GM12801 (cell line): ENCODE results near the gene PDLIM7.

Source experiments
- CTCF ChIP-seq: IDR thresholded peaks from one replicate; pipeline ENCODE4 v1.5.1; 2011; ENCODE audit warnings: control low read depth; ENCODE audit not compliant: insufficient read length; ENCODE audit errors: extremely low read depth

The PDLIM7 gene

GRCh38 chr5:177537389-177538361 is 40.3 kb upstream of the PDLIM7 start:
- TF ChIP-seq CTCF = no peak

- no peak for TF ChIP-seq CTCF
These were observed 39.0 kb upstream of the PDLIM7 start for GRCh38 chr5:177536386-177536785.

- TF ChIP-seq CTCF = no peak
These were observed 37.7 kb upstream of the PDLIM7 start for GRCh38 chr5:177535125-177535524.

- no peak for TF ChIP-seq CTCF
These were observed 34.0 kb upstream of the PDLIM7 start for GRCh38 chr5:177531209-177531940.

- no peak for TF ChIP-seq CTCF
These were observed 33.2 kb upstream of the PDLIM7 start for GRCh38 chr5:177530638-177531037.

- no peak for TF ChIP-seq CTCF
These were observed 32.1 kb upstream of the PDLIM7 start for GRCh38 chr5:177529247-177530203.
